HepG2 (cell line): Measurements from ENCODE around the gene DAZAP1. TPM values are rescaled to one million over a fixed set of nuclear protein-coding genes. Genes with fewer than 3 reads are reported as not detected.

Experiments used
- CCAR2 ChIP-seq: fragments of 200-400 bp; formaldehyde crosslinking; optimal IDR thresholded peaks from 2 replicates; pipeline ENCODE3; 2018; ENCODE audit warnings: low read depth, mild to moderate bottlenecking, low read length, moderate library complexity
- HMG20A ChIP-seq: IDR thresholded peaks from 2 replicates; pipeline ENCODE4 v1.6.1; 2016; ENCODE audit warnings: borderline replicate concordance
- KAT2B ChIP-seq: fragments of 150-350 bp; IDR thresholded peaks from 2 replicates; pipeline ENCODE4 v1.6.1; 2014; ENCODE audit warnings: low read depth, low read length, borderline replicate concordance
- MED8 ChIP-seq: sonication (generic); formaldehyde crosslinking; IDR thresholded peaks from 2 replicates; pipeline ENCODE4 v1.8.1; 2023; ENCODE audit warnings: mild to moderate bottlenecking, missing genetic modification reagents; ENCODE audit not compliant: insufficient replicate concordance
- NFE2L2 ChIP-seq: fragments of 150-350 bp; IDR thresholded peaks from 2 replicates; pipeline ENCODE4 v1.6.1; 2014; ENCODE audit warnings: low read length
- NR0B2 ChIP-seq: sonication (generic); formaldehyde crosslinking; IDR thresholded peaks from 2 replicates; pipeline ENCODE4 v1.4.0; 2020; ENCODE audit warnings: mild to moderate bottlenecking, missing genetic modification reagents
- RNF2 ChIP-seq: fragments of 450-650 bp; conservative IDR thresholded peaks from 2 replicates; pipeline ENCODE4 v1.6.1; 2016; ENCODE audit warnings: low read depth
- ZBTB37 ChIP-seq: sonication (generic); formaldehyde crosslinking; IDR thresholded peaks from 2 replicates; pipeline ENCODE4 v1.4.0; 2020; ENCODE audit warnings: mild to moderate bottlenecking, missing genetic modification reagents
- ZEB1 ChIP-seq: IDR thresholded peaks from 2 replicates; pipeline ENCODE4 v1.6.1; 2012; ENCODE audit warnings: mild to moderate bottlenecking, low read depth, inconsistent platforms; ENCODE audit not compliant: insufficient replicate concordance
- ZSCAN9 ChIP-seq: IDR thresholded peaks from 2 replicates; pipeline ENCODE4 v1.6.1; 2016; ENCODE audit warnings: borderline replicate concordance
- polyA plus RNA-seq, 8 experiments: library from polyadenylated mRNA; depleted of rRNA in 3 of 8; stranded (reverse) in 7 of 8; unstranded in 1 of 8; fragments of >200 nt; fragmentation: Illumina TruSeq in 4 of 8; extraction: Trizol in 4 of 8; gene quantifications; 2 replicates each; pipeline versions ENCODE4 v1.2.1 to v1.2.3, GENCODE V29; 2011 to 2016; ENCODE audit warnings: low read depth in 4 of 8, missing spikeins in 1 of 8, mixed read lengths in 1 of 8; ENCODE audit not compliant: insufficient read depth in 1 of 8
- total RNA-seq, 5 experiments: library from RNA; depleted of rRNA; stranded (reverse); fragments of >200 nt; fragmentation: Illumina TruSeq; extraction: Trizol; gene quantifications; 2 replicates each; pipeline ENCODE4 v1.2.3, GENCODE V29; 2016; ENCODE audit warnings: low read depth in 1 of 5
- TF ChIP-seq, protein P1 (sequence below), 2 experiments: sonication (generic) in 1 of 2; formaldehyde crosslinking in 1 of 2; IDR thresholded peaks; 2 replicates each; pipeline versions ENCODE4 v1.6.1 to v1.9.0; 2014 to 2022; ENCODE audit warnings: antibody characterized with exemption in 1 of 2, borderline replicate concordance in 1 of 2, inconsistent platforms in 1 of 2, low read depth in 1 of 2, missing genetic modification reagents in 1 of 2
- TF ChIP-seq, protein P2 (sequence below): fragments of 450-650 bp; IDR thresholded peaks from 2 replicates; pipeline ENCODE4 v1.6.1; 2017; ENCODE audit warnings: mild to moderate bottlenecking
- TF ChIP-seq, protein P3 (sequence below): IDR thresholded peaks from 2 replicates; pipeline ENCODE4 v1.4.0; 2020; ENCODE audit warnings: mild to moderate bottlenecking, missing genetic modification reagents

Gene DAZAP1
- total and polyA plus RNA-seq, 2 of the 13 experiments (the other 11 are each of a cell fraction or from before 2014, with no cell fraction given): 63.3 to 79.2 TPM

DNA sequence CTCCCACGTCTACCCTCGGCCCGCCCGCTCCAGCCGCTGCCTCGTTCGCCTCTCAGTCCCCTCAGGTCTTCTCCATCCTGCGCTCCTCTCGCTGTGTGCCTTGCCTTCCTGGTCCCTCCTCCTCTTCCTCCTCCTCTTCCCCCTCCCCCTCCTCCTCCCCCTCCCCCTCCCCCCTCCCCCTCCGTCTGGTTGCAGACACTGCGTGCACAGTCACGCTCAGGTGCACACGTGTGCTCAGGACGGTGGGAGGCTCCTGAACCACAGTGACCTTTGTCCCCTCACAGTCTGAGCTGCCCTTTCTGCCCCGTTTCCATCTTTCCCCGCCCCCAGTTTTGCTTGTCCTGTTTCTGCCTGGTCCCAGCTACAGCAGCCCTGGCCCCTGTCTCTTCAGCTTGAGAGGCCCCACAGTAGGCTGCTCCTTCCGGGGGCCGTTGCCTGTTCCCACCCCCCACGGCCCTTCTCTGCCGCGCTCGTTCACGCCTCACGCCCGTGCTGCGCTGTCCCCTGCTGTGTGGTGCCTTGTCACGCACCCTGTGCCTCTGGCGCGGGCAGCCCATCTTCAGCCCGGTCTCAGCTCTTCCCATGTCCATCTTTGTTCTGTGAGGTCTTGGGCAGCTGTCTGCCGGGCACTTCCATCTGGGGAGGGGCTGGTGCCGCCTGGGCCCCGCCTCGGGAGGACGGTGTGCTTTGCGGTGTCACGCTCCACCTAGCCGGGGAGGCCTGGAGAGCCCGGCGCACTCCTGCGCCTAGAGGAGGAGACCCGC is 17.0 kb downstream of the DAZAP1 start (continued):
- TF ChIP-seq, protein P1, sequence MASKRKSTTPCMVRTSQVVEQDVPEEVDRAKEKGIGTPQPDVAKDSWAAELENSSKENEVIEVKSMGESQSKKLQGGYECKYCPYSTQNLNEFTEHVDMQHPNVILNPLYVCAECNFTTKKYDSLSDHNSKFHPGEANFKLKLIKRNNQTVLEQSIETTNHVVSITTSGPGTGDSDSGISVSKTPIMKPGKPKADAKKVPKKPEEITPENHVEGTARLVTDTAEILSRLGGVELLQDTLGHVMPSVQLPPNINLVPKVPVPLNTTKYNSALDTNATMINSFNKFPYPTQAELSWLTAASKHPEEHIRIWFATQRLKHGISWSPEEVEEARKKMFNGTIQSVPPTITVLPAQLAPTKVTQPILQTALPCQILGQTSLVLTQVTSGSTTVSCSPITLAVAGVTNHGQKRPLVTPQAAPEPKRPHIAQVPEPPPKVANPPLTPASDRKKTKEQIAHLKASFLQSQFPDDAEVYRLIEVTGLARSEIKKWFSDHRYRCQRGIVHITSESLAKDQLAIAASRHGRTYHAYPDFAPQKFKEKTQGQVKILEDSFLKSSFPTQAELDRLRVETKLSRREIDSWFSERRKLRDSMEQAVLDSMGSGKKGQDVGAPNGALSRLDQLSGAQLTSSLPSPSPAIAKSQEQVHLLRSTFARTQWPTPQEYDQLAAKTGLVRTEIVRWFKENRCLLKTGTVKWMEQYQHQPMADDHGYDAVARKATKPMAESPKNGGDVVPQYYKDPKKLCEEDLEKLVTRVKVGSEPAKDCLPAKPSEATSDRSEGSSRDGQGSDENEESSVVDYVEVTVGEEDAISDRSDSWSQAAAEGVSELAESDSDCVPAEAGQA (IDR thresholded peaks at IDR 0.05; ENCODE audit: low read depth): peak; percentile 82
- TF ChIP-seq, protein P1 (CRISPR knock-in tag; IDR thresholded peaks at IDR 0.05; ENCODE audit: borderline replicate concordance): no peak
- no peak for TF ChIP-seq ZBTB37 (CRISPR knock-in tag)
- TF ChIP-seq NR0B2: 0 out of 2 replicates have a peak, but pooled peaks have one; percentile 6
- TF ChIP-seq HMG20A (CRISPR knock-in tag): no peak
- TF ChIP-seq, protein P2, sequence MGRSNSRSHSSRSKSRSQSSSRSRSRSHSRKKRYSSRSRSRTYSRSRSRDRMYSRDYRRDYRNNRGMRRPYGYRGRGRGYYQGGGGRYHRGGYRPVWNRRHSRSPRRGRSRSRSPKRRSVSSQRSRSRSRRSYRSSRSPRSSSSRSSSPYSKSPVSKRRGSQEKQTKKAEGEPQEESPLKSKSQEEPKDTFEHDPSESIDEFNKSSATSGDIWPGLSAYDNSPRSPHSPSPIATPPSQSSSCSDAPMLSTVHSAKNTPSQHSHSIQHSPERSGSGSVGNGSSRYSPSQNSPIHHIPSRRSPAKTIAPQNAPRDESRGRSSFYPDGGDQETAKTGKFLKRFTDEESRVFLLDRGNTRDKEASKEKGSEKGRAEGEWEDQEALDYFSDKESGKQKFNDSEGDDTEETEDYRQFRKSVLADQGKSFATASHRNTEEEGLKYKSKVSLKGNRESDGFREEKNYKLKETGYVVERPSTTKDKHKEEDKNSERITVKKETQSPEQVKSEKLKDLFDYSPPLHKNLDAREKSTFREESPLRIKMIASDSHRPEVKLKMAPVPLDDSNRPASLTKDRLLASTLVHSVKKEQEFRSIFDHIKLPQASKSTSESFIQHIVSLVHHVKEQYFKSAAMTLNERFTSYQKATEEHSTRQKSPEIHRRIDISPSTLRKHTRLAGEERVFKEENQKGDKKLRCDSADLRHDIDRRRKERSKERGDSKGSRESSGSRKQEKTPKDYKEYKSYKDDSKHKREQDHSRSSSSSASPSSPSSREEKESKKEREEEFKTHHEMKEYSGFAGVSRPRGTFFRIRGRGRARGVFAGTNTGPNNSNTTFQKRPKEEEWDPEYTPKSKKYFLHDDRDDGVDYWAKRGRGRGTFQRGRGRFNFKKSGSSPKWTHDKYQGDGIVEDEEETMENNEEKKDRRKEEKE: no peak
- peak; percentile 29; the same call in 1 of the 2 replicates for TF ChIP-seq NFE2L2
- TF ChIP-seq MED8 (CRISPR knock-in tag): no peak
- TF ChIP-seq ZEB1: no peak
- TF ChIP-seq, protein P3, sequence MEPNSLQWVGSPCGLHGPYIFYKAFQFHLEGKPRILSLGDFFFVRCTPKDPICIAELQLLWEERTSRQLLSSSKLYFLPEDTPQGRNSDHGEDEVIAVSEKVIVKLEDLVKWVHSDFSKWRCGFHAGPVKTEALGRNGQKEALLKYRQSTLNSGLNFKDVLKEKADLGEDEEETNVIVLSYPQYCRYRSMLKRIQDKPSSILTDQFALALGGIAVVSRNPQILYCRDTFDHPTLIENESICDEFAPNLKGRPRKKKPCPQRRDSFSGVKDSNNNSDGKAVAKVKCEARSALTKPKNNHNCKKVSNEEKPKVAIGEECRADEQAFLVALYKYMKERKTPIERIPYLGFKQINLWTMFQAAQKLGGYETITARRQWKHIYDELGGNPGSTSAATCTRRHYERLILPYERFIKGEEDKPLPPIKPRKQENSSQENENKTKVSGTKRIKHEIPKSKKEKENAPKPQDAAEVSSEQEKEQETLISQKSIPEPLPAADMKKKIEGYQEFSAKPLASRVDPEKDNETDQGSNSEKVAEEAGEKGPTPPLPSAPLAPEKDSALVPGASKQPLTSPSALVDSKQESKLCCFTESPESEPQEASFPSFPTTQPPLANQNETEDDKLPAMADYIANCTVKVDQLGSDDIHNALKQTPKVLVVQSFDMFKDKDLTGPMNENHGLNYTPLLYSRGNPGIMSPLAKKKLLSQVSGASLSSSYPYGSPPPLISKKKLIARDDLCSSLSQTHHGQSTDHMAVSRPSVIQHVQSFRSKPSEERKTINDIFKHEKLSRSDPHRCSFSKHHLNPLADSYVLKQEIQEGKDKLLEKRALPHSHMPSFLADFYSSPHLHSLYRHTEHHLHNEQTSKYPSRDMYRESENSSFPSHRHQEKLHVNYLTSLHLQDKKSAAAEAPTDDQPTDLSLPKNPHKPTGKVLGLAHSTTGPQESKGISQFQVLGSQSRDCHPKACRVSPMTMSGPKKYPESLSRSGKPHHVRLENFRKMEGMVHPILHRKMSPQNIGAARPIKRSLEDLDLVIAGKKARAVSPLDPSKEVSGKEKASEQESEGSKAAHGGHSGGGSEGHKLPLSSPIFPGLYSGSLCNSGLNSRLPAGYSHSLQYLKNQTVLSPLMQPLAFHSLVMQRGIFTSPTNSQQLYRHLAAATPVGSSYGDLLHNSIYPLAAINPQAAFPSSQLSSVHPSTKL (CRISPR knock-in tag): no peak; the same call in none of the 2 replicates
- TF ChIP-seq CCAR2: no peak
- no peak for TF ChIP-seq RNF2
- no peak; the same call in 1 of the 2 replicates for TF ChIP-seq ZSCAN9 (CRISPR knock-in tag)
- no peak for TF ChIP-seq KAT2B
